ENCODE measurements around the gene MMP25. TPM values are rescaled to one million over a fixed set of nuclear protein-coding genes. Genes with fewer than 3 reads are reported as not detected.
A peak's percentile ranks its signal among the peaks of the same experiment; 100 is the strongest.

Gene MMP25
- total and polyA plus RNA-seq, 3 experiments from 2014 or later: 0.90 to 1.9 (median 1.5) TPM

GRCh38 chr16:3017794-3018506 is 28.4 kb upstream of the MMP25 start, which contains the start of gene CLDN6:
Gene CLDN6, minus strand, starts transcription at chr16:3018183. Its CDS starts 2,162 bp downstream, at chr16:3016021.
- Mint-ChIP-seq H3K36me3 (no peaks in the 10 kb centered on the region), H3K27me3 (peaks cover 2 to 8% of the 10 kb centered on the region in 2 donors), H3K9me3 (no peaks in the 10 kb centered on the region), H3K4me3 (peak within 1 kb of the TSS in 2 of 7 donors; percentile 28 to 48), H3K4me1 (peaks cover 26 to 41% (median 27%) of the 10 kb centered on the region in 3 donors), H3K27ac (peak within 1 kb of the TSS in 2 of 8 donors; percentile 43 to 50)
- no peaks in the 10 kb centered on the region for H3K9me3 ChIP-seq (ENCODE audit: low read length)
- ChIA-PET POLR2A (no interaction called here), CTCF (interaction anchor here (5.8 to 17.8 kb wide), 2 partner anchors 12 kb away, joined by 58 to 289 read pairs; partner anchors contain the start of gene CLDN9)
- no peak within 1 kb of the TSS for H3K27ac ChIP-seq (ENCODE audit: low read depth, low read length)
- H3K4me1 ChIP-seq (ENCODE audit: insufficient read depth, low read length): peaks cover 35% of the 10 kb centered on the region
- no peak within 1 kb of the TSS for H3K4me3 ChIP-seq (ENCODE audit: low read length)
- no peak for DNase-seq
- H3K36me3 ChIP-seq (ENCODE audit: insufficient read depth, low read length): no peaks in the 10 kb centered on the region
- H3K27me3 ChIP-seq (ENCODE audit: insufficient read depth, low read length, poor library complexity, severe bottlenecking): no peaks in the 10 kb centered on the region

GRCh38 chr16:3019594-3020246 is 26.6 kb upstream of the MMP25 start:
- Histone ChIP-seq H3K9me3 (ENCODE audit: low read length) (no peaks in the 10 kb centered on the region), H3K27ac (ENCODE audit: low read depth, low read length) (no peak overlapping the region), H3K4me3 (ENCODE audit: low read length) (peak overlapping the region; percentile 45), H3K27me3 (ENCODE audit: insufficient read depth, low read length, poor library complexity, severe bottlenecking) (no peaks in the 10 kb centered on the region), H3K4me1 (ENCODE audit: insufficient read depth, low read length) (peaks cover 47% of the 10 kb centered on the region), H3K36me3 (ENCODE audit: insufficient read depth, low read length) (no peaks in the 10 kb centered on the region)
- Mint-ChIP-seq H3K9me3 (no peaks in the 10 kb centered on the region), H3K36me3 (peaks cover 0 to 6% (median 3%) of the 10 kb centered on the region in 3 donors), H3K27me3 (peaks cover 2 to 3% of the 10 kb centered on the region in 2 donors), H3K4me3 (peak overlapping the region; percentile 83 to 95 (median 87)), H3K4me1 (peaks cover 37 to 56% (median 42%) of the 10 kb centered on the region in 3 donors), H3K27ac (peak overlapping the region; percentile 54 to 91 (median 76))
- POLR2A ChIA-PET: interaction anchor here (0.6 to 1.8 kb wide), 7 partner anchors 8 to 139 kb away, joined by 3 to 7 read pairs (median 4); no protein-coding TSS in a partner anchor
- CTCF ChIA-PET: interaction anchor here (1.5 to 17.8 kb wide), 3 partner anchors 10 to 39 kb away, joined by 4 to 289 read pairs (median 58); partner anchors contain the start of gene CLDN9
- DNase-seq: no peak

- no peaks in the 10 kb centered on the region for H3K9me3 ChIP-seq (ENCODE audit: low read length)
- H3K27ac ChIP-seq (ENCODE audit: low read depth, low read length): peak within 1 kb of the TSS; percentile 78
- peak within 1 kb of the TSS; percentile 83 to 98 (median 93) for H3K4me3 Mint-ChIP-seq
- peak within 1 kb of the TSS; percentile 70 for H3K4me3 ChIP-seq (ENCODE audit: low read length)
- peaks cover 0 to 2% of the 10 kb centered on the region in 2 donors for H3K27me3 Mint-ChIP-seq
- DNase-seq: peak; percentile 45 to 75 (median 66)
- no peaks in the 10 kb centered on the region for H3K36me3 ChIP-seq (ENCODE audit: insufficient read depth, low read length)
- H3K27me3 ChIP-seq (ENCODE audit: insufficient read depth, low read length, poor library complexity, severe bottlenecking): no peaks in the 10 kb centered on the region
- H3K9me3 Mint-ChIP-seq: no peaks in the 10 kb centered on the region
- peak within 1 kb of the TSS; percentile 78 to 95 (median 92) for H3K27ac Mint-ChIP-seq
- peaks cover 0 to 6% (median 3%) of the 10 kb centered on the region in 3 donors for H3K36me3 Mint-ChIP-seq
- H3K4me1 Mint-ChIP-seq: peaks cover 37 to 56% (median 42%) of the 10 kb centered on the region in 3 donors
- peaks cover 47% of the 10 kb centered on the region for H3K4me1 ChIP-seq (ENCODE audit: insufficient read depth, low read length)
- ChIA-PET CTCF (interaction anchor here (1.2 to 17.8 kb wide), 4 partner anchors 10 to 38 kb away, joined by 3 to 289 read pairs (median 31); partner anchors contain the start of gene CLDN9), POLR2A (interaction anchor here (1.0 to 1.8 kb wide), 6 partner anchors 8 to 138 kb away, joined by 3 to 7 read pairs (median 4); no protein-coding TSS in a partner anchor)
Measured at GRCh38 chr16:3020247-3020603, 26.1 kb upstream of the MMP25 start, which contains the start of gene TNFRSF12A. Gene TNFRSF12A, plus strand, starts transcription at chr16:3020368. Its CDS starts 30 bp downstream, at chr16:3020398.

GRCh38 chr16:3020604-3021448 is 25.5 kb upstream of the MMP25 start:
- Mint-ChIP-seq H3K4me1 (peaks cover 37 to 56% (median 42%) of the 10 kb centered on the region in 3 donors), H3K27ac (peak overlapping the region; percentile 78 to 95 (median 90)), H3K27me3 (peaks cover 0 to 2% of the 10 kb centered on the region in 2 donors), H3K36me3 (peaks cover 0 to 7% (median 3%) of the 10 kb centered on the region in 3 donors), H3K9me3 (no peaks in the 10 kb centered on the region), H3K4me3 (peak overlapping the region; percentile 83 to 98 (median 93))
- Histone ChIP-seq H3K9me3 (ENCODE audit: low read length) (no peaks in the 10 kb centered on the region), H3K27ac (ENCODE audit: low read depth, low read length) (peak overlapping the region; percentile 78), H3K4me3 (ENCODE audit: low read length) (peak overlapping the region; percentile 70), H3K27me3 (ENCODE audit: insufficient read depth, low read length, poor library complexity, severe bottlenecking) (no peaks in the 10 kb centered on the region), H3K36me3 (ENCODE audit: insufficient read depth, low read length) (no peaks in the 10 kb centered on the region), H3K4me1 (ENCODE audit: insufficient read depth, low read length) (peaks cover 47% of the 10 kb centered on the region)
- peak in 4 of 5 donors; percentile 55 to 90 (median 70) for DNase-seq
- POLR2A ChIA-PET: interaction anchor here (0.6 to 1.8 kb wide), 7 partner anchors 7 to 224 kb away, joined by 3 to 7 read pairs (median 4); no protein-coding TSS in a partner anchor
- CTCF ChIA-PET: interaction anchor here (1.2 to 17.8 kb wide), 5 partner anchors 9 to 109 kb away, joined by 3 to 289 read pairs (median 7); partner anchors contain the start of gene CLDN9

GRCh38 chr16:3021449-3022207 is 24.7 kb upstream of the MMP25 start:
- H3K9me3 ChIP-seq (ENCODE audit: low read length): no peaks in the 10 kb centered on the region
- POLR2A ChIA-PET: interaction anchor here (0.6 to 1.0 kb wide), 2 partner anchors 18 to 223 kb away, joined by 3 to 6 read pairs; no protein-coding TSS in a partner anchor
- H3K36me3 ChIP-seq (ENCODE audit: insufficient read depth, low read length): peaks cover 6% of the 10 kb centered on the region
- Mint-ChIP-seq H3K9me3 (no peaks in the 10 kb centered on the region), H3K27me3 (peaks cover 0 to 2% of the 10 kb centered on the region in 2 donors), H3K4me3 (peak overlapping the region; percentile 83 to 98 (median 93)), H3K36me3 (peaks cover 0 to 15% (median 3%) of the 10 kb centered on the region in 3 donors), H3K27ac (peak overlapping the region; percentile 78 to 97 (median 90)), H3K4me1 (peaks cover 41 to 61% (median 42%) of the 10 kb centered on the region in 3 donors)
- DNase-seq: peak; percentile 61 to 84 (median 63)
- peaks cover 47% of the 10 kb centered on the region for H3K4me1 ChIP-seq (ENCODE audit: insufficient read depth, low read length)
- CTCF ChIA-PET: interaction anchor here (1.0 to 17.8 kb wide), 5 partner anchors 8 to 108 kb away, joined by 3 to 289 read pairs (median 7); partner anchors contain the start of gene CLDN9
- H3K27ac ChIP-seq (ENCODE audit: low read depth, low read length): peak overlapping the region; percentile 61
- H3K27me3 ChIP-seq (ENCODE audit: insufficient read depth, low read length, poor library complexity, severe bottlenecking): no peaks in the 10 kb centered on the region
- no peak overlapping the region for H3K4me3 ChIP-seq (ENCODE audit: low read length)

GRCh38 chr16:3022208-3022683 is 24.1 kb upstream of the MMP25 start:
- peaks cover 0 to 21% (median 3%) of the 10 kb centered on the region in 3 donors for H3K36me3 Mint-ChIP-seq
- peaks cover 42 to 61% (median 42%) of the 10 kb centered on the region in 3 donors for H3K4me1 Mint-ChIP-seq
- Histone ChIP-seq H3K36me3 (ENCODE audit: insufficient read depth, low read length) (peaks cover 7% of the 10 kb centered on the region), H3K9me3 (ENCODE audit: low read length) (no peaks in the 10 kb centered on the region), H3K27ac (ENCODE audit: low read depth, low read length) (peak overlapping the region; percentile 61), H3K4me3 (ENCODE audit: low read length) (no peak overlapping the region), H3K27me3 (ENCODE audit: insufficient read depth, low read length, poor library complexity, severe bottlenecking) (no peaks in the 10 kb centered on the region), H3K4me1 (ENCODE audit: insufficient read depth, low read length) (peaks cover 47% of the 10 kb centered on the region)
- no peaks in the 10 kb centered on the region for H3K9me3 Mint-ChIP-seq
- H3K27me3 Mint-ChIP-seq: peaks cover 0 to 2% of the 10 kb centered on the region in 2 donors
- H3K4me3 Mint-ChIP-seq: peak overlapping the region; percentile 43 to 98 (median 93)
- ChIA-PET CTCF (interaction anchor here (1.0 to 17.8 kb wide), 5 partner anchors 7 to 108 kb away, joined by 3 to 289 read pairs (median 7); partner anchors contain the start of gene CLDN9), POLR2A (interaction anchor here (1.0 to 1.2 kb wide), 2 partner anchors 18 to 128 kb away, joined by 3 to 4 read pairs; no protein-coding TSS in a partner anchor)
- DNase-seq: peak in 4 of 5 donors; percentile 50 to 88 (median 72)
- peak overlapping the region; percentile 61 to 93 (median 86) for H3K27ac Mint-ChIP-seq
